GM19455 (cell line): ENCODE data around the gene SERPINA4.

Source experiments
- ATAC-seq: cut with Tn5 transposase; IDR thresholded peaks from one replicate; pipeline ENCODE4 v1.9.1; 2021; ENCODE audit not compliant: unreplicated experiment

Gene SERPINA4

DNA sequence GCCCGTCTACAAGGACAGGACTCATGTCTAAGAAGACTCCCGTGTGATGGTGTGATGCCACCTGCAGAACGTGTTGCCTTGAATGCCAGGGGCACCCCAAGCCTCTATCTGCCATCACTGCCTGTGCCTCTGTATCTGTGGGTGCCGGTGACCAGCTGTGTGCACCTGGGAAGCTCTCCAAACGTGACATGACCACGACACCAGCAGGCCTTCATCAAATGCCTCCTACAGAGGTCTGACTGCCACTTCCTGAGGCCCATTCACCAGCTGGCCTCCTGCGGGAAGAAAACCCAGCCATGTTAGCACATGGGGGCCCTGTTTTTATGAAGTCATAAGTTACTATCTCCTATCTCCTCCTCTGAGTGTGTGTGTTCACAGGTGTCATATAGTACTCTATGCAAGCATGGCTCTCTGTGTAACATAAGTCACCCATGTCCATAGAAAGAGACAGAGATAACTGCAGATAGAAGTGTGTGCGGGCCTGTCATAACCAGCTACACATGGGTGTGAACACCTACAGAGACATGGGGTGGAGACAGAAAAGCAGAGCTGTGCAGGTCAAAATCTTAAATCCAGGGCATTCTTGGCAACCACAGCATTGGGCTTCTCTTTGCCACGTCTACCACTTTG lies 18.3 kb upstream of the SERPINA4 start:
- no peak for ATAC-seq

- no peak for ATAC-seq
Measured at GRCh38 chr14:94543449-94544124, 17.7 kb upstream of the SERPINA4 start.

DNA sequence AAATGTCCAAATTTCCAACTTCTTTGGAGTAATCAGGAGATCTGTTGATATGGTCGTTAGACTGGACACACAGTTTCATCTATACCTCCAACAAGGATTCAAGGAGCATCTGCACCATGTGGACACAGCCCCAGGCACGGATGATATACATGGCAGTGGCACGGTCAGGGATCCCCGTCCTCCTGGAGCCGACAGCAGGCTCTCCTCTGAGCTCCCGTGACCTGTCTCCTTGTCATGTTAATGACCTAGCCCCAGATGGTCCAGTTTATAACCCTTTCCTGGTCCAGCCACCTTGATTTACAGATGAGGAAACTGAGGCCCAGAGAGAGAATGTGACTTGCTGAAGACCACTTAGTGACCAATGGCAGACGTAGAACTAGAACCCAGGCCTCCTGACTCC lies 16.5 kb upstream of the SERPINA4 start:
- no peak for ATAC-seq

DNA sequence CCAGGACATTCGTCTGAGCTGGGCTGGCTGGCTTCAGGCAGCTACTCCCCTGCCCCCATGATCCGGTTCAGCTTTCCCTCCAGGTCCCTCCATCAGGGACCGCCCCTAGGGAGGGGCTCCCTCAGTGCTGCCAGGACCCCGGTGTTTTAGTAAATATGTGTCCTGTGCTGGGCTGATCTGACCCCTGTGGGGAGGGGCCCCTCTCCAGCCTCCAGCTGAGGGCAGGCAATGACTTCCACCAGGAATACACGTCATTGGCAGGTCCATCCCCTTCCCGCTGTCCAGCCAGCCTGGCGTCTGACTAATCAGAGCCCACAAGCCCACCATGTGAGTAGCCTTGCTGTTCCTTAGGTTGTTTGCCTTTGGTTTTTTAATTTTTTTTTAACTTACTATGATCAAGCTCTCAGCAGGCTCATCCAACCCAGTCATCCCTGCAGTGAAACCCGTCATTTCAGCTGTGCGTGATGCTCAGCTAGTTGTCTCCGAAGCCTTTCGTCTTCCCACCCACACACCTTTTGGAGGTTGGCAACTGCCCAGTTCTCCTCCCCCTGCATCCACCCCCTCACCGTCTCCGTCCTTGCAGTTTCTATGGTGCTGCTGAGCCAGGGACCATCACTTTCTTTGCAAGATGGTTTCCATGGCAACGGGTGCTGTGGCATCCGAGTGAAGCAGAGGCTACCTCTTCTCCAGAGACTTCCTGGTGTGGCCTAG lies 16.0 kb upstream of the SERPINA4 start:
- ATAC-seq = no peak

DNA sequence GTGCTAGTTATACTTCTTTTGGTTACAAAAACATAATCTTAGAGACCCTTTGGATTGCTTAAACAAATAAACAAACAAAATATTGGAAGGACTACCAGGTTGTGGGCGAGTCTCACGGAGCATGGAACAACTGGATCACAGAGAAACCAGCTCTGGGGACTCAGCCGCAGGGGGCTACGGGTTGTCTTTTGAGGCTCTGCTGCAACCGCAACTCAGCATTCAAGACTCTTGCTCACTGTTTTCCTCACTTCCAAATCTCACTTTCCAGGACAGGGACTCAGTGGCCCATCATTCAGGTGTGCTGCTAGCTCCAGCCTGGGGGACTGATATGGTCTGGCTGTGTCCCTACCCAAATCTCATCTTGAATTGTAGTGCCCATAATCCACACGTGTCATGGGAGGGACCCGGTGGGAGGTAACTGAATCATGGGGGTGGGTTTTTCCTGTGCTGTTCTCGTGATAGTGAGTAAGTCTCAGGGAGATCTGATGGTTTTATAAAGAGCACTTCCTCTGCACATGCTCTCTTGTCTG lies 14.0 kb upstream of the SERPINA4 start:
- ATAC-seq = no peak

GRCh38 chr14:94547726-94548125 lies 13.5 kb upstream of the SERPINA4 start:
- ATAC-seq = no peak

GRCh38 chr14:94548131-94548998 lies 12.9 kb upstream of the SERPINA4 start:
- no peak for ATAC-seq

DNA sequence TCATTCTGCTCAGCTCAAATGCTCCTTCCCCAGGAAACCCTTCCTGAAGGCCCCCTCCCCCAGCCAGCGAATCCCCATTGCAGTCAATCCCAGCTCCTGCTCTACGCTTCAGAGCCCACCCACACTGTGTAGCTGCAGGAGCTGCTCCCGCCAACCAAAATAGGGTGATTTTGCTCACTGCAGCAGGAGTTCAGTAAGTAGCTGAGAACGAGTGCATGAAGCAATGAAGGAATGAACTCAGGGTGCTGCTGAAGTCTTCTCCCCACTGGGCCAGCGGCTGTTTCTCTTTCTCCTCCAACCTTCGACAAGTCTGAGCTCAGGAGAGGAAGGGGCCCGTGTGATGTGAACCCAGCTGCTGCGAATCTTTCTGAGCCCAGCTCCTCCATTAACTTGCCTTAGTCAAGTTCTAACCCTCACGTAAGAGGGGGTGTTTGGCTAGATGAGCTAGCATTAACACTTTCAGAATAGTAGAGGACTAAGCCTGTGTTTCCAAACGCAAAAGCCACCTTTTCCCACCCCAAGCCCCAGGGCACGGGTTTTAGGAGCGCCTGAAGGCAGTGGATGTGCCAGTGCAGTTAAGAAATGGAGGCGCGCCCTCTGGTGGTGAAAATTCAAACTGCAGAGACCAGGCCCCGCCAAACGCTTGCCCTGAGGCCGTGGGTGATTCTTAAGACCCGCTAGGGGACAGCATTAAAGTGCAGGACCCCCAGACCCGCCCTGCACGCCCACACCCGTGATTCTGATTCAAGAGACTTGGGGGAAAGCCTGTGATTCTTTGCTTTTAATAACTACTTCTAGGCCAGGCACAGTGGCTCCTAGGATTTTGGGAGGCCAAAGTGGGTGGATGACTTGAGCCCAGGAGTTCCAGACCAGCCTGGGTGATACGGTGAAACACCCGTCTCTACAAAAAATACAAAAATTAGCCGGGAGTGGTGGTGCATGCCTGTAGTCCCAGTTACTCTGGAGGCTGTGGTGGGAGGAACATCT lies 11.9 kb upstream of the SERPINA4 start:
- ATAC-seq = peak; percentile 72

DNA sequence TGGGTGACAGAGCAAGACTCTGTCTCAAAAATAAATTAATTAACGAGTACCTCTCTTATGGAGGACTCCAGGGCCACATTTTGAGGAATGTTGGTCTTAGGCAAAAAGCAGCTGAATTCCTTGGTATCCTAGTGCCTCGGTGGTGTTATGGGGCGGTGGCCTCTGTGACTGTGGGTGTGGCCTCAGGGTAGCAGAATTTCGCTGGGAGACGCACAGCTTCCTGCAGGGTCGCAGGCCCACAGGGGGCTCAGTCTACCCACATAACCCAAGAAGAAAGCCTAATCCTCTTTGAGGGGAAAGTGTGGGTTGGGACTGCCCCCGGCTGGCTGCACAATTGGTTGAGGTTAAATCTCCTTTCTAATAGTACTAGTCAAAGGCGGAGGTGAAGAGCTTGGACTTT lies 11.2 kb upstream of the SERPINA4 start:
- ATAC-seq = no peak

GRCh38 chr14:94555991-94556390 lies 5.3 kb upstream of the SERPINA4 start:
- ATAC-seq = no peak

DNA sequence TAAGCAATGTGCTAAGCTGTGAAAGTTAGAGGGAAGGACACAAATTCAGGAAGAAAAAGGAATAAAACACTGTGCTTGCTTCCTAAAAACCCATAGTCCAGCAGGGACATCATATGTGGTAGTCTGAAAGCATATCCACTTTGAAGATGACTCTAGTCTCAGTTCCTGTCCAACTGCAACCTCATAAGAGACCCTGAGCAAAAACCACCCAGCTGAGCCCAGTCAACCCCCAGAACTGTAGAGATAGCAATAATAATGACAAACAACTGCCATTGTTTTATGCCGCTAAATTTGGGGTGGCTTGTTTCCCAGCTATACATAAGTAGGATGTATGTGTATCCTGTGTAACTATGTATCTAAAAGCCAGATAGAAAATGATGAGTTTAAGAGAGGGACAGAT lies 3.9 kb upstream of the SERPINA4 start:
- no peak for ATAC-seq

GRCh38 chr14:94558842-94559241 lies 2.4 kb upstream of the SERPINA4 start:
- ATAC-seq = no peak

DNA sequence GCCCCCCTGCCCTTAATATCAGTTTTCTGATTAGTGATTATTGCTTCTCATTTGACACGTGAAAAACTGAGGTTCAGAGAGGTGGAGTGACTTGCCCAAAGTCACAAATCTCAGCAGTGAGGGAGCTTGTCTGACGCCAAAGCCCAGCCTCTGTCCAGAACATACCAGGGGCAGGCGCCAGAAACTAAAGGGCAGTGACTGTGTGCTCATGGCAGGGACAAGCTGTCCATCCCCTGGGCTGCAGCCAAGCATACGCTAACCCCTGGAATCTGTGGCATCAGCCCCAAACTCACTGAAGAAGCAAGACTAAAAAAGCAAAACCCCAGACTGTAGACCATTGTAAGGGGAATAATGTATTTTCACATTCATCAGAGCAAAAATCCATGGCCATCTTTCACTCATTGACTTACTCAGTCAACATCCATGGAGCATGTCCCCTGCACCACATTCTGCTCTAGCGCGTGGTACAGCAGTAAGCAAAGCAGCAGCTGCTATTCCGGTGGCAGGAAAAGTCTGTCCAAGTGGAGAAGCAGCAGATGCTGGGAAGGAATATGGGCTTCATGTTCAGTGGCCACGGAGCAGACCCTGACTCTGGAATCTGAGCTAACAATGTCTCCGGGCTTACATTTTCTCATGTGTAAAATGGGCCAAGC lies 1.5 kb upstream of the SERPINA4 start:
- ATAC-seq = no peak

GRCh38 chr14:94560291-94560665 lies 964 bp upstream of the SERPINA4 start:
- ATAC-seq = no peak

GRCh38 chr14:94561656-94562010 lies 391 bp downstream of the SERPINA4 start:
- ATAC-seq = no peak

- no peak for ATAC-seq
Measured at GRCh38 chr14:94562022-94562421, 780 bp downstream of the SERPINA4 start.

GRCh38 chr14:94562941-94563883 lies 2.0 kb downstream of the SERPINA4 start:
- ATAC-seq = no peak

DNA sequence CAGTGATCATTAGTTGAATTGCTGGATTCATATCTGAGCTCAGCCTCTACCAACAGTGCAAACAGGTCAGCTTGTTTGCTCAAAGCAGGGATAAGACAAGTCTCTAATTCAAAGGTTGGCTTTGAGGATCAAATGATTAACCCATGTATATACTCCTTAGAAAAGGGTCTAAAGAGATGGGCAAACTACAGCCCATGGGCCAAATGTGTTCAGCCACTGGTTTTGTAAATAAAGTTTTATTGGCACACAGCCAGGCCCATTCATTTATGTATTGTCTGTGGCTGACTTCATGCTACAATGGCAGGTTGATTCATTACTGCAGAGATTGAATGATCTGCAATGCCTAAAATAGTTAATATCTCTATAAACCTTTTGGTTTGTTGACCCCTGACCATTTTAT lies 3.1 kb downstream of the SERPINA4 start:
- no peak for ATAC-seq
